Measurements from ENCODE around the gene OPRM1.

Gene OPRM1

DNA sequence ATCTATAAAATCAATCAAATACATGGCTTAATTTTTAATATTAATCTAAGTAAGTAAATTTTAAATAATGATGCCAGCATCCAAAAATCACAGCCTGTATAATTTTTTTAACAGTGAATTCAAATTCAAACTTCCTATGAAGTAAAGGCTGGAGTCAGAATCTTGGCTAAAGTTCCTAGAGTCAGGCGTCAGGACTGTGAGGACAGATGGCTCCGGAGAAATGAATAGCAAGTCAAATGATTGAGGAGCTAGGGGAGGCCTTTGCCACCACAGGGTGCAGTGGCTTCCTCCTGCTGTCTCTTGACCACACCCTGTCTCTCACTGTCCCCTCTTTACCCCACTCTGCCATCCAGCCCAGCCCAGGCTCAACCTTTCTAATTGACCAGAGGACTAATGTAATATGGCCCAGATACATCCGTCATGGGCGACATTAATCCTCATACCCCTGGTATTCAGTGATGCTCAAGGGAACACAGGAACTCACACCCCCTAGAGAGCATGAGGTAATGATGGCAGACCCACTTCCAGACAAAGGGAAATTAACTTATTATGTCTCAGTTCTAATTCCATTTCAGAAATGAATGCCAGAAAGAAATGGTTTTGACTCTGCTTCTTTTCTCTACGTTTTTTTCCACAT is 53.4 kb downstream of the OPRM1 start:
- DNase-seq, result no peak

DNA sequence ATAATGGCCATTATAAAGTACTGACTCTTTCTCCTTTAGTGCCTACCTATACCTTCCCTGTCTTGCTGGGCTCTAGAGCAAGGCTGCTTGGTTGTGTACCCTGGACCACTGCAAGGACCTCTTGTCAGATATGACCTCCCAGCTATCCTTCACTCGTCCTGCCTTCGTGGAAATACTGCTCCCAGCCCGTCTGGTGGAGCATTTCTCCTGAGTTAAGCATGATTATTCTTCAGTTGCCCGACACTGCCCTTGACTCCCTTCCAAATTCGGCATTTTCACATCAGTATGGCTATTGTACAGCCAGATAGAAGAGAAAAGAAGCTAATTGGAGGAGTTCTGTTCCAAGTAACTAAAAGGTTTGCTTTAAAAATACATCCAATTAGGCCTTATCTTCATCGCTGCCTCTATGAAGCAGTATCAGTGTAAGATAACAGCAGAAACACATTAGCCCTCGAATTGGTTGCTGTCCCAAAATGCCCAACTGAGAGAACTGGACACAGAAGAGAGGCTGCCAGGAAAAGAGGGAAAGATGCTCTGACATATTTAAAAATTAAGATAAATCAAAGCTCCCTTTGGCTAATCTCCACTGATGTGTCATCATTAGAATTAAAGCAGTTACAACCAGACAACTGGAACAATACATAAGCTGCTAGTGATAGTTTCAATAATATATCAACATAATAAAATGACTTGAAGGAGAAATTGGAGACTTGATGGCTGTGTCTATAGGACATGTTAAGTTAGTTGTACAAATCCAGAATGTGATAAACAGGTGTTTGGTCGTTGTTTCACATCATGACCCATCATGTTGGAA is 54.4 kb downstream of the OPRM1 start:
- no peak for DNase-seq

DNA sequence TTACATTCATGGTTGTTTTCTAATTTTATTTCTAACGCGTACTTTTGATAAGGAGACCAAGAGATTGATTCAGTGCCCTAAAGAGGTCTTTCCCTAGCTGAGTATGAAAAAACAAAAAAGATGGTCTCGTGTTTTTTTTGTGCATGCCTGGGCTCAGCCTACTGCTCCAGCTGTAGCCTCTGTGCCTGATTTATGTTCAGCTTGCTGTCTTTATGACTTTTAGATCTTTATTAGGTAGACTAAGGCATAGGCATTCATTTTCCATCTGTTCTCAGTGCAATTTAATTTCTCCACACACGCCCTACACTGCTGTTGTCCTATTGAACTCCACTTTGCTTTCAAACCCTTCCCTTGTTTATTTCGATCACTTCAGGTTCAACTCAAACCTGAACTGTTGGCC is 56.5 kb downstream of the OPRM1 start:
- no peak for DNase-seq

DNA sequence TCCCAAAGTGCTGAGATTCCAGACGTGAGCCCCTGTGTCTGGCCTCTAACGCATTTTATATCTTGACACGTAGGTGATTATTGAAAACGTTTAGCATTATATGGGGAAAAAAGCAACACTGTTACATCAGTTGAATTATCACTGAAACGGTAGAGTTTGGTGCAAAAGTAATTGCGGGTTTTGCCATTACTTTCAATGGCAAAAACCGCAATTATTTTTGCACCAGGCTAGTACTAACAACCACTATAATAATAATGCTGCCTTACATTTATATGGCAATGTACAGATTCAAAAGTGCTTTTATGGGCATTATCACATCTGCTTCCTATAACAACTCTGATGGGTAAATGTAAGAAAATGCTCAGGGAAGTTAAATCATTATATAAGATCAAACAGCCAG is 57.3 kb downstream of the OPRM1 start:
- DNase-seq, result no peak

DNA sequence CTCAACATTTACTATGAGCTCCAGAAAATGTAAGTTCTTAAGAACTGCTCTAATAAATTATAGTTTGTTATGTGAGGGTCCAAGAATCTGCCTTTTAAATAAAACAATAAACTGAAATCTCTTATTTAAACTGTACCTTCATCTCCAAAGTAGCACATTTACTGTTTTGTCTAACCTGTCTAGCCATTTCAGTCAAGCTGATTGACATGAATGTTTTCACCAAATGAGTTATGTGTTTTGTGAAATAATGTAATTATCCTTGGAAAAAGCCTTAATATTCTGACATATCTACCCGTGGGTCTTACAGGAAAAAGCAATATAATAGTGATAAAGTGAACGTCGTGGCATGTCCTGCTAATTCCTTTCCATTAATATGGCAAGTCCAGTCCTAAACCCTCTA is 57.8 kb downstream of the OPRM1 start:
- no peak for DNase-seq

DNA sequence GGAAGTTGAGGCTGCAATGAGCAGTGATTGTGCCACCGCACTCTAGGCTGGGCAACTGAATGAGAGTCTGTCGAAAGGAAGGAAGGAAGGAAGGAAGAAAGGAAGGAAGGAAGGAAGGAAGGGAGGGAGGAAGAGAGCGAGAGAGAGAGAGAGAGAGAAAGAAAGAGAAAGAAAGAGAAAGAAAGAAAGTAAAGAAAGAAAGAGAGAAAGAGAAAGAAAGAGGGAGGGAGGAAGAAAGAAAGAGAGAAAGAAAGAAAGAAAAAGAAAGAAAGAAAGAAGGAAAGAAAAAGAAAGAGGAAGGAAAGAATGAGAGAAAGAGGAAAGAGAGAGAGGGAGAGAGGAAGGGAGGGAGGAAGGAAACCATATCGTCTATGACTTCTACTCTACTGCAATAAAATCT is 60.2 kb downstream of the OPRM1 start:
- no peak for DNase-seq

DNA sequence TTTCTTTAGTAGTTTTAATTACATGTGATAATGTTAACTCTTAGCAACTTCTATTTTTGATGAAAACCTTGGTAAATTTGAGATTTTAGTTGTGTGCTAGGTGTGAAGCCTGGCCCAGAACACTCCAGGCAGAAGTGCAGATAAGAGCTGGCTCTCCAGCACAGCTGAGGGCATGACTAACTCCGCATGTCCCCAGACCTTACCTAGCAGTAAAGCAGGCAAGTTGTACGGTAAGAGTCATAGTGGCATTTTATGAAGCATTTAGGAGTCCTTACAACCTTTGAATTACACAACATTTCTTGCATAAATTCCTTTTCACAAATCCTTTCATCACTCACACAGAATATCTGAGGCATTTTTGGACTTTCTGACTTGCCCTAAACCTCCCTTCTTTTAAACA is 67.2 kb downstream of the OPRM1 start:
- DNase-seq, result no peak

DNA sequence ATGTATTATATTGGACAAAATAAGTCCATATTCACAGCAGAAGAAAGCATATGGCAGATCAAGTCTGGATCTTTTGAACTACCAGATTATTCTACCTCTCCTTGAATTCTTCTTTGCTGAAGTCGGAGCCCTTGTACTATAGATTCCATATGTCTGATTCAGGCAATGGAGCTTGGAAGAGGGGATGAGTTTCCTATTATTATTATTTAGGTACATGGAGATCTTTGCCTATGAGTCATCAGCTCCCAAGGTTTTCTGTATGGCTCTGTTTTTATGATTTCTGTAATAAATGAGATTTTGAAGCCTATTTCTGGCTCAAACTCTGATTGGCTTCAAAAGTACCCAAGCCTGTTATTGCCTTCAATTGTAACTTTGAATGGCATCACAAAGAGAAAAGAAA is 72.0 kb downstream of the OPRM1 start:
- DNase-seq, result no peak

DNA sequence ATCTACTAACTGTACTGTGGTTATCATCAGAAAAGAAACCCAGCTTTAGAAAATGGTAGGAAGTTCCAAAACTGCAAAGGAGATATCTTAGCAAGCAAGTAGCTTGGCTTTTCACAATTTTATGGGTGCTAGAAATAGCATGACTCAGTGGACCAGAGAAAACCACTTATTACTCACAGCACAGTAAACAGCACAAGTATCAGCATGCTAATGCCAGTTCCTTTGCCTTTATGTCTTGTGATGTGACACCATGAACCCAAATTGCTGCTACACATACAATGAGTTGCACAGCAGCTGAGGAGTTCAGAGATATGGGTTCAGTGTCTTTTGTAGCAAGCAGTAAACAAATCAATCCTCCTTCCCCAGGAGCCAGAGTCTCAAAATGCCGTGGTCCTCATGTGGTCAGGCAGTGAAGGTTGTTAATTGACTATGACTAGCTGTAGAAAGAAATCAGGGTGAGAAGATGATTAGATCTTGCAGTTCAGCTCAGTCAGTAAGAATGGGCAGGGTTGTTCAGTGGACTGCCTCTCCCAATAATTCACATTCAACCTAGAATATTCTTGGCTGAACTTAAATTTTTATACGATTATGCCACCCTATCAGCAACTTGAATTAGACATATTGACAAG is 73.3 kb downstream of the OPRM1 start:
- no peak for DNase-seq

DNA sequence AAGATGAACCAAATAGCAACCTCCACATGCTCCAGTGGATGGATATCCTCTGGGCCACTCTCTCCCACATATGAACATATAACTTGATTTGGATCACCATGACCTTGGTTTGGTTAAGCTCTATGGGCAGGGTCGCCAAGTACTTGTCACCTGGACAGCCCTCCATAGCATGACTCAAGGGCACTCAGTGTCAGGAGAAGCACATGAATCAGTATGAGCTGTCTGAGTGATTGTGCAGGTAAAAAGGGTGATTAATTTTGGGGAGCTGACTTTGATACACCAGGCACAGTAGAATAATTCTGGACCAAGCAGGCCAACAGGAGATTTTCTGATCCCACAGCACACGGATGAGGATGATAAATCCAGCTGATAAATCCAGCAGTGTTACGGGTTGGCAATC is 74.4 kb downstream of the OPRM1 start:
- DNase-seq, result no peak

DNA sequence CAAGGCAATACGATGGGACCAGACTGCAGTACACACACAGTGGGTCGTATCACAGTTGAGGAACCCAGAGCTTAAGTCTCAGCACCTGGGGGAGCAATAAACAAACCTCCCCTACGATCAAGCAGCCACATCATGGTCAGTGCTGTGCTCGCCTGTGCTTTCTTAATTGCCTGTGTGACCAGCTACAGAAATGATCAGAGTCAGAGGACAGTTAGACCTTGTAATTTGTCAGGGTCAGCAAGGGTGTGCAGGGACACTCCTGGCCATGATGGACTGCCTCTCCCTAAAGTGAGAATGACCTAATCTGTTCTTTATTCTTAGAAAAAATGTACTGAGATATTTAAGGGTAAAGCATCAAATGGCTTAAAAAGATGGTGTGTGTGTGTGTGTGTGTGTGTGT is 78.4 kb downstream of the OPRM1 start:
- no peak for DNase-seq

DNA sequence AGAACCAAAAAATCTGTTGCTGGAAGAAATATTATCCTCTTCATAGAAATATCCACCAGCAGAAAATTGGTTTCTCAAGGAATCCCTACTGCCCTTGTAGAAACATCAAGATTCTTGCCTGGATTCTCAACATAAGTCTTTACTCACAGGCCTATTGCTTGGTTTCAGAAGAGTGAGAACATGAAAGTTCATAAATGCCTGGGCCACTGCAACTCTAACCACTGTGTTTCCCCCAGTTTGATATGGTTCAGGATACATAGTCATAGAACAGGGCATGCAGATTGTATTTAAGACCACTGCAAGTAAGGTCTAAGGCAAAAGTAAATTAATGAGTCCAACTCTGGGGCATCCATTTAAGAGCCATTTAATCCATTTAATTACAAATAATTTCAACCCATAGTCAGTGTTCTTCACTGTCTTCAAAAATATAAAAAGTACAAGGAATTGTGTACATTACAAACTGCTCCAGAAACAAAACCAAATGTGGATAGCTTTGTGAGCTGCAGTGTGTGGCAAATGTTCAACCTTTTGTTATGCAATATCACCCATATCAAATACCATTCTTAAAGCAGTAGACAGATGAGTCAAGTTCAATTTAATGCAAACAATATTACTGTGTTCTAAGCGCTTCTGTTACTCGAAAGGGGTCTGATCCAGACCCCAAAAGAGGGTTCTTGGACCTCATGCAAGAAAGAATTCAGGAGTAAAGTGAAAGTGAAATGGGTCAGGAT is 83.3 kb downstream of the OPRM1 start:
- DNase-seq, result no peak

DNA sequence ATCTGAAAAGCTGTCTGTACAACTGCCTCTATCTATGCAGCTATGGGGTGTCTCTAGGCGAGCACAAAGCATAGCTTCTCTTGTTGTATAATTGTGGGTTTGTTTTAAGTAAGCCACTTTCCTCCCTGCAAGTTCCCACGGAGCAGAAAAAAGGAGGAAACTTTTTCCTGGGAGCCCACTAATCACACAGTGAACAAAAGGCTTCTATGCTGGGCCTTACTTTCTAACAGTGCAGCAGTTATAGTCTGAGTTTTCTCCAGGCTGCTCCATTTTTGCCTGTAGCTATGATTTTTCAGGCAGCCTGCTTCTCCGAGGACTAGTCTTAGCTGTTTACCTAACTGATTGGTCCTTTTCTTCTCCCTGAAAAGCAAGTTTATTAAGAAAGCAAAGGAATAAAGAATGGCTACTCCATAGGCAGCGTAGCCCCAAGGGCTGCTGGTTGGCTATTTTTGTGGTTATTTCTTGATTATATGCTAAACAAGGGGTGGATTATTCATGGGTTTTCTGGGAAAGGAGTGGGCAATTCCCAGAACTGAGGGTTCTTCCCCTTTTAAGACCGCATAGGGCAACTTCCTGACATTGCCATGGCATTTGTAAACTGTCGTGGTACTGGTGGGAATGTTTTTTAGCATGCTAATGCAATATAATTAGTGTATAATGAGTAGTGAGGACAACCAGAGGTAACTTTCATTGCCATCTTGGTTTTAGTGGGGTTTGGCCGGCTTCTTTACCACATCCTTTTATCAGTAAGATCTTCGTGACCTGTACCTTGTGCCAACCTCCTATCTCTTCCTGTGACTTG is 84.3 kb downstream of the OPRM1 start:
- DNase-seq, result peak; percentile 33

DNA sequence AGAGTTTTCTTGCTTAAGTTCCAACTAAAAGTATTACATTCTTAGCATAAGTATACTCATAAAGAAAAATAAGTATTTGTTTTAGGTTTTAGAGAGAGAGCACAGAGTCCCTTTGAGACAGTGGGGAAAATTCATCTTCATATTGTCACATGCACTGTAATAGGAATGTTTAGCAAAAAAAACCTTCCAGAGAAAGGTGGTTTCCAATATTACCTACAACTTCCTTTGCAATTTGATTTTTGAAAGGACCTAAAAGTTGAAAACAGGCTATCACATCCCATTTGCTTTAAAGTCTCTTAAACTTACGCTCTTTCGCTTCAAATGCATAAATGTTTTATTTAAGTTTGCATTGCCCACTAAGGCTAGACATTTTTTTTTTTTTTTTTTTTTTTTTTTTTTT is 86.4 kb downstream of the OPRM1 start:
- DNase-seq, result no peak

DNA sequence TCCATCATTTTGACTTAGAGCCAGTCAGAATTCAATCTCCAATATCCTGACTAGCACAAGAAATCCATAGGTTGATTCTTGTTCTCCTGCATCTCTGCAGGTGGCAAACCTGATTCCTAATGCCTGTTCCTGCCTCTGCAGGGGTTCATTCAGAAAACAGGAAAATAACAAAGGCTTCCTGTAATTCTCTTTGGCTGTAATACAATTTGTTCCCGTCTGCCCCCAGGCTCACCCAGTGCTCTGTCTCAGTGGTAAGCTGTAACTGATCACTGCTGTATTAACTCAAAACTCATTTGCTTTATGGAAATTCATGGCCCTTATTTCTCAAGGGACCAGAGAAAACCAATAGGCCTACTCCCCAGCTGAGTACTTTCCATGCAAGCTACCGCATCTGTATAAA is 88.6 kb downstream of the OPRM1 start:
- no peak for DNase-seq

DNA sequence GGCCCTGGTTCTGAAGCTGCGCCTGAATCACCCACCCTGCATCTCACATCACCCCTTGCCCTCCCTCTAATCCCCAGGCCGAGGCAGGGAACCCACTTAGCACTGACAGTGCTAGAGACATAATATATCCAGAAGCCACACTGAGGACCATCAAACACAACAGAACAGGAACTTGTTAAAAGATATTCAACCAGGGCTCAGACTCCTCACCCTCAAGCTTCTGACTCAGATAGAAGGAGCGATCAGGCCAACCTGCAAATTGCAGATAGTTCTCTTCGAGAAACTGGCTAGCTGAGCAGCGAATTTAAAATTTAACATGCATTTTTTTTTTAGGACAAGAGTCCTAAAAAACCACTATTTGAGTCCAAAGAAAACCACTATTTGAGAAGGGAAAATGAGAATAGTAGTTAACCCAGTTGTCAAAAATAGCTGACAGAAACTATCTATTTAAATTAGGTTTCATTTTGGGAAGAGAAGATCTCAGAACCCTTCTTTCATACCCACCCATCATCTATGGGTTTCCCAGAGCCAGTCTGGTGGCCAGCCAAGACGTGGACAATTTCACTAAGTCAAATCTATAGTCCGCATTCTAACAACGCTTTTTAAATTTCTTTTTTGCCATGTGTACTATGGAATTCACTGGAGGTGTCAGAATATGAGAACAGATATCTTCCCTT is 95.6 kb downstream of the OPRM1 start:
- DNase-seq, result no peak

DNA sequence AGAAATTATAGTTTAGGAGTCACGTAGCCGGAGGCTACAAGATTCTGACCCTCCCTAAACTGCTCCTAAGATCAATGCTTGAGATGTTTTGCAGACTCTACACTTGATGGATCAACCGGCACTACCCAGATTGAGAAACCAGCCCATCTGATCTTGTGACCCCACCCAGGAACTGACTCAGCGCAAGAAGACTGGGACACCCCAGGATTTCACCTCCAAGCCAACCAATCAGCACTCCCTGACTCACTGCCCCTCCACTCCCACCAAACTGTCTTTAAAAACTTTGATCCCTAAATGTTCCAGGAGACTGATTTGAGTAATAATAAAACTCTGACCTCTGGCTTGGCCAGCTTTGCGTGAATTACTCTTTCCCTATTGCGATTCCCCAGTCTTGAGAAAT is 99.8 kb downstream of the OPRM1 start:
- no peak for DNase-seq

DNA sequence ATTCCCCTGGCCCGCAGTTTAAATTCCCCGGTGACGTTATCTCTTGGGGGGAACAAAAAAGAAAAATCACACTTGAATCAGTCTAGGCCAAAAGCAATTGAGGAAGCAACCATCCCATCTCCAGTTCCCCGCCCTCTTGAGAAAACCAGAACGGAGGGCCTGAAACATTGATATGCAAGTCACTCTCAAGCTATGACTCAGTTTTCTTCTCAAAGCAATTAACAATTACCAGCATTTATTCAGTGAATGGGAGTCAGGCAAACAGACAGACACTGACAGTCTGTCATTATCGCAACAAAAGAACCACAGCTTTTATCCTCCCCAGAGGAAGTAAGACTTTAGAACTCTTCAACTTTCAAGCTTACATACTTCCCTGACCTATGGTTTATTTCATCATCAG is 100.9 kb downstream of the OPRM1 start:
- DNase-seq, result no peak

DNA sequence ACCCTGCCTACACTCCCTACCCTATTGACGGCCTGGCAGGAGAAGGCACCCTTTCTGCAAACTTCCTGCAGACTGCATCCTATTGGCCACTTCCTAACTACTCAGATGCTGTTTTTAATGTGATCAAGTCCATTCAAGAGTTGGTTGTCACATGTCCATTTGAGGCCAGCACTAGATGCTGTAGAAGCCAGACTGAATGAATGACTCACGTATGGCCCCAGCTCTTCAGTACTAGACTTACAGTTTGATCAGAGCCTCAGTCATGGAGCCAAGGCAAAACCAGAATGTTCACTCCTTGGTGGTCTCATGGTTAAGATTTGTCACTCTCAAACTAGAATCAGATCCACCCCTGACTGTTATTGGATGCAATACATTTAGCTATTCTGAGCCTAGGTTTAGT is 101.7 kb downstream of the OPRM1 start:
- no peak for DNase-seq

DNA sequence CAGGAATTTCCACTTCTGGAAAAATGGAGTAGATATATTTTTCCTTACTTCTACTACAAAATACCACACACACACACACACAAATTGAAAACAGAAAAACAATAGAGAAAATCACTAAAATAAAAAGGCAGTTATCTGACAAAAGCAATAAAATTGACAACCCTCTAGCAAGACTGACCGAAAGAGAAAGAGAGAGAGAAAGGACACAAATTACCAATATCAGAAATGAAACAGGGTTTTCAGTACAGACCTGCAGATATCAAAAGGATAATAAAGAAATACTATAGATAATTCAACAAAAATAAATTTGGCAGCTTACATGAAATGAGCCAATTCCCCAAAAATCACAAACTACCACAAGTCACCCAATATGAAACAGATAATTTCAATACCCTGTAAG is 104.7 kb downstream of the OPRM1 start:
- DNase-seq, result no peak

DNA sequence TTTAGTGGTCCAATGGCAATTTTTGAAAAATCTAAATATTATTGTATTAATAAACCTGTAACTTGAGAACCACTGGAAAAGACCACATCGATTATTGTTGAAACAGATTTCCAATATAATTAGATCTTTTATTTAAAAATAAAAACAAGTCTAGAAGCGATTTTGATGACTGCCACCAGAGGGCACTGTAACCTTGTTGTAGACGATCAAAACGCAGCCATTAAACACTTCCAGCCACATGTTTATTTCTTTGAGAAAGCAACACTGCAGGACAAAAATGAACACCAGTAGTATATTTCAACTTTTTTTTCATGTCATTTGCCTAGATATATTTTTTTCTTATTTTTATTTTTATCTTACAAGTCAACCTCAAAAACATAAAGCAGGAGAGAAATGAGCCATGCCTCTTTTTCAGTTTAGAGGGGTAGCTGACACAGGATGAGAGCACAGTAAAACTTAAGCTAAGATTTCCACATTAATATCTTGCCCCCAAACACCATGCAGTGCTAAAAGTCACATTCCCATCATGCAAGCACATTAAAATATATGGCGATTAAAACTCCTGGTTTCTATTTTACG is 115.4 kb downstream of the OPRM1 start:
- peak; percentile 43 for DNase-seq
